ENCODE measurements around the gene IDI2. TPM values are rescaled to one million over a fixed set of nuclear protein-coding genes. Genes with fewer than 3 reads are reported as not detected.

Gene IDI2
- total RNA-seq, 4 donors from 2014 or later, result not detected

DNA sequence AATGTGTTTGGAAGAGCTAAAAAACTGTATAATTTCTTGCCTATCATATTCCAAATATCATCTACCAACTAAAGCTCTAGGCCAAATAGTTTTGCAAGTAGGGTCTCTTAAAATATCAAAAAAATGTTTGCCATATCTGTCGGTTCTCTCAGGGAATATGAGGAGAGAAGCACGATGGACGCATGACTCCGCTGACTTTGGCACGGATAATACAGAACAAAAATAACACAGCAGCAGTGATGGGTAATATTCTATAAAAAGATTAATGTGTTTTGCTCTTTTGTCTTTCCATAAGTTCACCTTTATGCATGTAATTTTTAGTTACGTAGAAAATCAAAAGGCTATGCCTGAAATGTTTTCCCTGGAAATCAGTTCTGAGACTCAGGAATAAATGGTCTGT, 919 bp upstream of the IDI2 start:
- TF ChIP-seq POLR2A (IDR thresholded peaks at IDR 0.05) (no peak), POLR2AphosphoS5 (IDR thresholded peaks at IDR 0.05) (no peak), EP300 (IDR thresholded peaks at IDR 0.05) (no peak)
- TF ChIP-seq, protein P1, sequence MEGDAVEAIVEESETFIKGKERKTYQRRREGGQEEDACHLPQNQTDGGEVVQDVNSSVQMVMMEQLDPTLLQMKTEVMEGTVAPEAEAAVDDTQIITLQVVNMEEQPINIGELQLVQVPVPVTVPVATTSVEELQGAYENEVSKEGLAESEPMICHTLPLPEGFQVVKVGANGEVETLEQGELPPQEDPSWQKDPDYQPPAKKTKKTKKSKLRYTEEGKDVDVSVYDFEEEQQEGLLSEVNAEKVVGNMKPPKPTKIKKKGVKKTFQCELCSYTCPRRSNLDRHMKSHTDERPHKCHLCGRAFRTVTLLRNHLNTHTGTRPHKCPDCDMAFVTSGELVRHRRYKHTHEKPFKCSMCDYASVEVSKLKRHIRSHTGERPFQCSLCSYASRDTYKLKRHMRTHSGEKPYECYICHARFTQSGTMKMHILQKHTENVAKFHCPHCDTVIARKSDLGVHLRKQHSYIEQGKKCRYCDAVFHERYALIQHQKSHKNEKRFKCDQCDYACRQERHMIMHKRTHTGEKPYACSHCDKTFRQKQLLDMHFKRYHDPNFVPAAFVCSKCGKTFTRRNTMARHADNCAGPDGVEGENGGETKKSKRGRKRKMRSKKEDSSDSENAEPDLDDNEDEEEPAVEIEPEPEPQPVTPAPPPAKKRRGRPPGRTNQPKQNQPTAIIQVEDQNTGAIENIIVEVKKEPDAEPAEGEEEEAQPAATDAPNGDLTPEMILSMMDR (IDR thresholded peaks at IDR 0.05), result no peak
- ATAC-seq, result no peak
- Histone ChIP-seq H3K36me3 (no peaks in the 10 kb centered on the region), H3K27ac (no peak overlapping the region), H3K4me1 (no peaks in the 10 kb centered on the region), H3K4me3 (no peak overlapping the region), H3K9me3 (no peaks in the 10 kb centered on the region), H3K27me3 (no peaks in the 10 kb centered on the region)
- WGBS, 2 donors (ENCODE audit: low coverage in 1 of 2), result 82 to 94% methylated on average over 2 to 6 of the region's 6 CpGs

DNA sequence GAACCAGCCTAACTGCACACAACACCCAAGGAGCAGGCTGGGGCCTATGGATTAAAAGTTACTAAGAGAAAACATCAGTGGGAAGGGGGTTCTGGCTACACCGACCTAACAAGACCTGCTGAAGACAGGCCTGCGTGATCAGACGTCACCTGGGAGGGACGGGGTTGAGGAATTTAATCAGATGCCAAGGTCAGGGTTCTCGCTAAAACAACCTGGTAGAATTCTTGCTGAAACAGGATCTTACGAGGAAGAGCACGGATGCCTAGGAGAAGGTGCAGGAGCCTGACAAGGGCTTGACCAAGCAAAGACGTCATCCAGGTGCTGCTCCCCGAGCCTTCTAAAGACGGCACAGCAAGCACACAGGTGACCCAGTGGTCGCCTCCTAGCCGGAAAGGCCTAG, 1.6 kb downstream of the IDI2 start:
- Histone ChIP-seq H3K27ac (no peak overlapping the region), H3K36me3 (peaks cover 0 to 20% of the 10 kb centered on the region in 2 donors), H3K9me3 (no peaks in the 10 kb centered on the region), H3K4me3 (no peak overlapping the region), H3K4me1 (no peaks in the 10 kb centered on the region), H3K27me3 (no peaks in the 10 kb centered on the region)
- no peak for ATAC-seq
- no peak for TF ChIP-seq POLR2A (IDR thresholded peaks at IDR 0.05)
- TF ChIP-seq EP300 (IDR thresholded peaks at IDR 0.05), result no peak
- TF ChIP-seq, protein P1 (IDR thresholded peaks at IDR 0.05), result no peak
- no peak for TF ChIP-seq POLR2AphosphoS5 (IDR thresholded peaks at IDR 0.05)
- WGBS, 2 donors (ENCODE audit: low coverage in 1 of 2), result 71 to 80% methylated on average over 6 to 12 of the region's 12 CpGs

DNA sequence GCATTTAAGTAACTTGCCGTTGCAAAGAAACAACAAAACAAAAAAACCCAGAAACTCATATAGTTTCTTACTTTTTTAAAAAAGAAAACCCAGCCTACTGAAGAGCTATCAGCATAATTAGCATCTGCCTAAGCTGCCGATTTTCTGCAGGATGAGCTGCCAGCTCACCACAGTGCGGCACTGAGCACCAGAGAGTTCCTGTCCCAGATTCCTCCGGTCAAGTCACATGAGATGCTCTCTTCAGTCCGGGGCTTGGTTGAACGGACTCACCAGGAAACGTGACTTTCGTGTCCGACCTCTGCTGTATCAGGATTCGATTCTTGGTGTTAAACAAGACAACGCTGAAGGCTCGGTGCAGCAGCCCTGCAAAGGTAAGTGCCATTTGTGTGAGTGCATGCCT, 3.2 kb downstream of the IDI2 start:
- ATAC-seq, result no peak
- peaks cover 0 to 37% of the 10 kb centered on the region in 2 donors for H3K36me3 ChIP-seq
- no peak overlapping the region for H3K27ac ChIP-seq
- no peaks in the 10 kb centered on the region for H3K4me1 ChIP-seq
- no peaks in the 10 kb centered on the region for H3K9me3 ChIP-seq
- WGBS, 2 donors (ENCODE audit: low coverage in 1 of 2), result 56 to 100% methylated on average over 1 to 4 of the region's 12 CpGs
- no peaks in the 10 kb centered on the region for H3K27me3 ChIP-seq
- TF ChIP-seq POLR2AphosphoS5 (IDR thresholded peaks at IDR 0.05), result no peak
- TF ChIP-seq POLR2A (IDR thresholded peaks at IDR 0.05), result no peak
- TF ChIP-seq, protein P1 (IDR thresholded peaks at IDR 0.05), result no peak
- no peak for TF ChIP-seq EP300 (IDR thresholded peaks at IDR 0.05)
- no peak overlapping the region for H3K4me3 ChIP-seq

DNA sequence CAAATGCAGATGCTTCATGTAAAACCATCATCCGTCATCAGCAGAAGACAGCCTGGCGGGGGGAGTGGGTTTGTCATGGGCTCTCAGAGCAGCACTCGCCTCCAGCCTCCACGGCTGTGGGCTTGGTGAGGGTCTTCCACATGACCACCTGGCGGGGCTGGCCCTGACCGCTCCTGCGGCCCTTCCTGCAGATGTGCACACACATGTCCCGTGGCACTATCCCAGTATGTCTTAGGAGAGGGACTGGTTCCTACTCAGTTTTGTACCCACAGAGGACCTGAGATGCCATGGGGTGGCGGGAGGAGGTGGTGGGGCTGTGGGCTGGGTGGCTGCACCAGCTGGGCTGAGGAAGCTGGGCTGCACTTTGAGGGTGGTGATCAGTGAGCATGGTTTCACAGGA, 4.7 kb downstream of the IDI2 start:
- H3K36me3 ChIP-seq, result peaks cover 0 to 51% of the 10 kb centered on the region in 2 donors
- no peaks in the 10 kb centered on the region for H3K4me1 ChIP-seq
- TF ChIP-seq POLR2A (IDR thresholded peaks at IDR 0.05), result no peak
- TF ChIP-seq POLR2AphosphoS5 (IDR thresholded peaks at IDR 0.05), result no peak
- ATAC-seq, result no peak
- no peaks in the 10 kb centered on the region for H3K27me3 ChIP-seq
- whole genome bisulfite sequencing, 2 donors (ENCODE audit: low coverage in 1 of 2), result 85% methylated on average over 4 of the region's 9 CpGs; no CpG with 5 or more reads in 1 of the 2 donors
- no peak overlapping the region for H3K4me3 ChIP-seq
- no peaks in the 10 kb centered on the region for H3K9me3 ChIP-seq
- no peak overlapping the region for H3K27ac ChIP-seq

DNA sequence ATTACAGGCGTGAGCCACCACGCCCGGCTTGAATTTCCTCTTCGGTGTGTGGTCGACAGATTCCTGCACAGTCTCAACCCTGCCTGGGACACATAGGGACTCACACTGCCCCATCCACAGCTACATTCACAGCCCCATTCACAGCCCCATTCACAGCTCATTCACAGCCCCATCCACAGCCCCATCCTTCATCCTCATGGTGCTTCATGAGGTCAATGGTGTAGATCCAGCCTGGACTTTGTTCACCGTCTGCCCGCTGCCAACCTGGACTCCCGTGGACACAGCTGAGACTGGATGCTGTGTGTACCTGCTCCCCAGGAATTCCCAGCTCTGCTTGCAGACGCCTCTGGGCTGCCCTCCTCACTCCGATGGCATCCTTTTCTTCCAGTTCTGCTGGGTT, 5.2 kb downstream of the IDI2 start:
- no peaks in the 10 kb centered on the region for H3K9me3 ChIP-seq
- no peak overlapping the region for H3K27ac ChIP-seq
- H3K4me1 ChIP-seq, result no peaks in the 10 kb centered on the region
- peaks cover 0 to 56% of the 10 kb centered on the region in 2 donors for H3K36me3 ChIP-seq
- WGBS, 2 donors (ENCODE audit: low coverage in 1 of 2), result 87 to 92% methylated on average over 2 to 8 of the region's 10 CpGs
- TF ChIP-seq POLR2A (IDR thresholded peaks at IDR 0.05) (no peak), EP300 (IDR thresholded peaks at IDR 0.05) (no peak), POLR2AphosphoS5 (IDR thresholded peaks at IDR 0.05) (no peak)
- TF ChIP-seq, protein P1 (IDR thresholded peaks at IDR 0.05), result no peak
- ATAC-seq, result no peak
- H3K27me3 ChIP-seq, result no peaks in the 10 kb centered on the region
- no peak overlapping the region for H3K4me3 ChIP-seq

Data from gastroesophageal sphincter (tissue), 4 donors.